Testis (tissue), 2 donors: ENCODE measurements around the gene GNAO1.

ENCODE experiments used
- CTCF ChIP-seq, 3 experiments: fragments of 450-650 bp in 2 of 3; fragments of 200-600 bp in 1 of 3; sonication (generic) in 1 of 3; IDR thresholded peaks; one replicate each; pipeline ENCODE4 v1.5.1; 2016 to 2019; ENCODE audit warnings: antibody characterized with exemption in 3 of 3, mild to moderate bottlenecking in 2 of 3, moderate library complexity in 1 of 3
- POLR2A ChIP-seq: fragments of 450-650 bp; IDR thresholded peaks from one replicate; pipeline ENCODE4 v1.6.1; 2017; ENCODE audit warnings: antibody characterized with exemption, mild to moderate bottlenecking, moderate library complexity

- TF ChIP-seq POLR2A (no peak), CTCF (IDR thresholded peaks at IDR 0.05) (no peak)
Observed at GRCh38 chr16:56289416-56289815, 98.1 kb downstream of the GNAO1 start.
